Hypothalamus (tissue), 51 donors: ENCODE results near the gene PKN2.
"Not testable (repeated sequence)": the region's sequence is repeated elsewhere in the genome, so short reads cannot be mapped to it uniquely, and the experiment has no call there.

Experiments used
- DNase-seq, 51 donors: peaks; one replicate each; lab custom pipeline; 2025; lab: John Stamatoyannopoulos, UW

PKN2 gene

GRCh38 chr1:88678405-88678804 is 5.7 kb upstream of the PKN2 start:
- DNase-seq, result no peak

DNA sequence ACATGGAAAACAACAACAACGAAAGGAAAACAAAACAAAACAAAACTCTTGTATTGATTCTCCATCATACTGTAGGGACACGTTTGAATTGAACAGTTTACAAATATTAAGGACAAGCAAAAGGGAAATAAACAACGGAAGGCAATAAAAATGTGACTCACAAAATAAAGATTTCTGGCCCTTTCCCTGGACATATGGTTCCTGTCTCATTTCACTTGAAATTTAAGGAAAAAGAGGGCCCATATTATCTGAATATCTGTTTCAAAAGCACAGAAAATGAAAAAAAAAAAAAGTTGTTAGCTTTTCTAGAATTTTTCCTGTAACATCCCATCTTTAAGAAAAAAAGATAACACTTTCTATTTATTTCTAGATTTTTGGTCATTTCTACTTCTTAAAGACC is 3.6 kb upstream of the PKN2 start:
- DNase-seq, result no peak

GRCh38 chr1:88680911-88681622 is 3.0 kb upstream of the PKN2 start:
- DNase-seq, result no peak

GRCh38 chr1:88684482-88685258 is 597 bp downstream of the PKN2 start:
- peak in 39 of 51 donors; percentile 10 to 68 (median 47) for DNase-seq

- no peak for DNase-seq
Observed at GRCh38 chr1:88685259-88685620, 1.2 kb downstream of the PKN2 start.

GRCh38 chr1:88691540-88691939 is 7.5 kb downstream of the PKN2 start:
- DNase-seq, result no peak

DNA sequence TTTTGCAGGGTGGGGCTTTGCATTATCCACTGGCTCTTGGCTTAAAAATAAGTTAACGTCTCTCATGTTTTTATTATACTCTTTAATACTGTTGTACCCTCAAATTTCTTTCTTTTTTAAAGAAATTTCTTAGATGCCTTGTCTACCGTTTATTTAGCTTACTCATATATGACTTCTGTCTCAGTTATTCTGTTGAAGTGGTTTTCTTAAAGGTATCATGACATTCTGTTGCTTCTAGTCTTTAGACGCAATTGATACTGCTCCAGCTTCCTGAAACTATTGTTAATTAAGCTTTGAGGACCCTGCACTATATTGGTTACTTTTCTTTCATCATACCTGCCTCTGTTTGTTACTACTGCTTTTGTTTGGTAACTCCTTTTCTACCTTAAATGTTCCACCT is 11.7 kb downstream of the PKN2 start:
- no peak for DNase-seq

GRCh38 chr1:88697503-88697902 is 13.4 kb downstream of the PKN2 start:
- no peak for DNase-seq

- DNase-seq, result no peak
Observed at GRCh38 chr1:88698140-88698539, 14.1 kb downstream of the PKN2 start.

DNA sequence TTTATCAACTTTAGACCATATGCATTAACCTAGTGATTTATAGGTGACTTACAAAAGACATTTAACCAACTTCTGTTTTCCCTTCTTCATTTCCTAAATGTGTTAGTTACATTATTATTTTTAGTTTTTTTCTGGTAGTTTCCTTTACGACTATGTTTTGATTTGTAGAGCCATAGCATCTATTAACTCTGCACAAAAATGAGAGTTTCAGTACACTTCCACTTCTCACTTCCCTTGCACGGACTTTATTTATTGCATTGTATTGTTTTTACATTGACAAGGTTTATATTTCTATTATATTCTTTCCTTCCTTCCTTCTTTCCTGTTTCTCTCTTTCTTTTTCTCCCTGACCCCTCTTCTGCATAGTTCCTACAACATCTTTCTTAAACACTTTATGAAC is 14.7 kb downstream of the PKN2 start:
- no peak for DNase-seq

DNA sequence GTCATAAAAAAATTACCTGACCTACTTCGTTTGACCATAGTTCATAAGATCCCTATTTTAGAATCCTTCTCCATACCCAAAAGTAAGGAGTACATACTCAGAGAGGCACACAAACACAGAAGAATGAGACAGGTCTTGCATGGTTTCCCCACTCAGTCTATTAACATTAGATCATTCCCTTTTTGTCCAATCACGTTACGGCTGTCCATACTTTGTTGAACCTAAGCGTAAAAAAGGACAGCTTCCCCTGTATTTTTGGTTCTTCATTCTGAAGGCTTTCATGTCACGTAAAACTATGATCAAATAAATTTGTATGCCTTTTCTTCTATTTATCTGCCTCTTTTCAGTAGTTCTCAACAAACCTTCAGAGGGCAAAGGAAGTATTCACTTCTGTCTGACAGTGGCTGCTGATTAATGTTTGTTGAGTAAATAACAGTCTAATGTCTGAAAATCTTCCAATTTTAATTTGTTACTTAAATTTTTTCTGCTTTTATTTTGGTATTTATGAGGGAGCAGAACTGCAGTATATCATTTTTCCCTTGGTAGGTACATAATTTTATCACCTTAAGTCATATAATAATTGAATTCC is 16.4 kb downstream of the PKN2 start:
- no peak for DNase-seq

DNA sequence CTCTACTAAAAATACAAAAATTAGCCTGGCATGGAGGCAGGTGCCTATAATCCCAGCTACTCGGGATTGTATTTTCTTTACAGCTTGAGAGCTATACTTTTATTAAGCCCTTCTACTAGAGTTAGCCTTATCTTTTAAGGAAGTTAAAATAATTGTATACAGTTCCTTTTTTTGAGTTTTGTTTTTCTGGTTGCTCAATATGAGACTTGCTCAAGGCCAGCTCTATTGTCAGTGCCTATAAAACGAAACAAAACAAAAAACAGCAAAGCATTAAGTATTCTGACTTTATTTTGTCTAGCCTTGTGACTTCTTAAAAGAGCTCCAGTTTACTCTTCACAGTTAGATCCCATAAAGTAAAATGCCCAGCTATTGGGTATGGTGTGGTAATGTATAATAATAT is 17.2 kb downstream of the PKN2 start:
- no peak for DNase-seq

DNA sequence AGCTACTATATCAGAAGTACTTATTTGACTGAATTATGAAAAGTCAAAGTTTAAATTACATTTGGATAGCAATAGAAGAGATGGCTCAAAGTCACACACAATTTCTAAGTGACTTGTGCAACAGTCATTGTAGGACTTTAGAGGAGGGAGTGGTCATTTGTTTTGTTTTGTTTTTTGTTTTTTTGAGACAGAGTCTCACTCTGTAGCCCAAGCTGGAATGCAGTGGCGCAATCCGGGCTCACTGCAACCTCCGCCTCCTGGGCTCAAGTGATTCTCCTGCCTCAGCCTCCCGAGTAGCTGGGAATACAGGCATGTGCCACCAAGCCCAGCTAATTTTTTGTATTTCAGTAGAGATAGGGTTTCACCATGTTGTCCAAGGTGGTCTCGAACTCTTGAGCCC is 17.7 kb downstream of the PKN2 start:
- not testable (repeated sequence) for DNase-seq

GRCh38 chr1:88708011-88708410 is 23.9 kb downstream of the PKN2 start:
- DNase-seq, result no peak

DNA sequence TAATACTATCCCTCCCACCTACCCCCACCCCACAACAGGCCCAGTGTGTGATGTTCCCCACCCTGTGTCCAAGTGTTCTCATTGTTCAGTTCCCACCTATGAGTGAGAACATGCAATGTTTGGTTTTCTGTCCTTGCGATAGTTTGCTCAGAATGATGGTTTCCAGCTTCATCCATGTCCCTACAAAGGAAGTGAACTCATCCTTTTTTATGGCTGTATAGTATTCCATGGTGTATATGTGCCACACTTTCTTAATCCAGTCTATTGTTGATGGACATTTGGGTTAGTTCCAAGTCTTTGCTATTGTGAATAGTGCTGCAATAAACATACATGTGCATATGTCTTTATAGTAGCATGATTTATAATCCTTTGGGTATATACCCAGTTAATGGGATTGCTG is 28.8 kb downstream of the PKN2 start:
- DNase-seq, result not testable (repeated sequence)

GRCh38 chr1:88716571-88716970 is 32.5 kb downstream of the PKN2 start:
- DNase-seq, result not testable (repeated sequence)

- no peak for DNase-seq
Observed at GRCh38 chr1:88722492-88722891, 38.4 kb downstream of the PKN2 start.

- no peak for DNase-seq
Observed at GRCh38 chr1:88726697-88727096, 42.6 kb downstream of the PKN2 start.

DNA sequence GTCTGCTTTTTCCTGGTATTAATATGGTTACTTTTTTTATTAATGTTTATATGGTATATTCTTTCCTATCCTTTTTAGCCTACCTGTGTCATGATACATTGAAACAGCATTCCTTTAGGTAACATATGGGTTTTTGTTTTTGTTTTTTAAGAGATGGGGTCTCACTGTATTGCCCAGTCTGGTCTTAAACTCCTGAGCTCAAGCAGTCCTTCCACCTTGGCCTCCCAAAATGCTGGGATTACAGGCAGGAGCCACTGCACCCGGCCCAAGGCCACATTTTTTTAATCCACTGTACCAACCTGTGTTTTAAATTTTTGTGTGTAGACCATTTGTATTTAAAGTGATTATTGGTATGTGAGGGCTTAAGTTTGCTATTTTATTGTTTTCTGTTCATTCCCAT is 43.1 kb downstream of the PKN2 start:
- no peak for DNase-seq

DNA sequence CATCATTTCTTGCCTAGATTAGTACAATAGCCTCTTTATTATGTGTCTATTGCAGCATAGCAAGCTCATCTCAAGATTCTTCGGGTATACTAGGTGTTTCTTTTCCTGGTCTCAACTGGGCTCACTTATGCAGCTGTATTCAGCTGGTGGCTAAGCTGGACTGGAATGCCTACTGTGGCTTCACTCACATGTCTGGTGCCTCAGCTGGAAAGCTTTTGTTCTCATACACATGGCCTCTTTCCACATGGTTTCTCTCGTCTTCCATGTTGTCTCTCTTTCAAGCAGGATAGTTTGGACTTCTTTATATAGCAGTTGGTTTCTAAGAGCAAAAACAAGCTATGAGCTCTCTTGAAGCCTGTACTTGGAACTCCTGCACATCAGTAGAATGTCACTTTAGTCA is 45.2 kb downstream of the PKN2 start:
- no peak for DNase-seq

GRCh38 chr1:88730132-88730675 is 46.1 kb downstream of the PKN2 start:
- peak in 1 of 51 donors; percentile 7 for DNase-seq

DNA sequence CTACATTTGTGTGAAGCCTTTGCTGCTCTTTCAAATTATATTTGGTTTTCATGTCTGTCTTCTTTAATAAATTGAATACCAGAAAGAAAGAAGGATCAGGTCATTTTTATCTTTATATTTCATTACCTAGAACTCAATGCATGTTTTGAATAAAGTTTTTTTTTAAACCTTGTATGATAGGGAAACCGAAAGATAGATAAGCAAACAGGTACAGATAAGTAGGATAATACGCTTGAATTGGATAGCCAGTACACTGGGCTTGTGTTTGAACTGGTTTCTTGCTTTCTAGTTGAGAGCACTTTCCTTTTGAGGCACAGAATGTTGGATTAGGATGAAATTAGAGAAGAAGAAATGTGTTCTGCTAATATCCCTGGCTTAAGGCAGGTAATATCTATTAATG is 46.9 kb downstream of the PKN2 start:
- no peak for DNase-seq
